Ishikawa (cell line): ENCODE data around the gene WFDC8.

Experiments used
- CEBPB ChIP-seq: IDR thresholded peaks from 2 replicates; pipeline ENCODE4 v1.6.1; 2012
- EGR1 ChIP-seq: IDR thresholded peaks from 2 replicates; pipeline ENCODE4 v1.6.1; 2012
- EP300 ChIP-seq: IDR thresholded peaks from 2 replicates; pipeline ENCODE4 v1.6.1; 2012; ENCODE audit warnings: borderline replicate concordance
- FOXM1 ChIP-seq: IDR thresholded peaks from 2 replicates; pipeline ENCODE4 v1.6.1; 2012; ENCODE audit warnings: low read depth, borderline replicate concordance
- NFIC ChIP-seq: IDR thresholded peaks from 2 replicates; pipeline ENCODE4 v1.6.1; 2012
- RAD21 ChIP-seq: IDR thresholded peaks from 2 replicates; pipeline ENCODE4 v1.6.1; 2012; ENCODE audit warnings: low read depth
- REST ChIP-seq: IDR thresholded peaks from 2 replicates; pipeline ENCODE4 v1.6.1; 2012; ENCODE audit warnings: low read depth, mild to moderate bottlenecking
- TAF1 ChIP-seq: IDR thresholded peaks from 2 replicates; pipeline ENCODE4 v1.6.1; 2012; ENCODE audit warnings: low read depth, mild to moderate bottlenecking
- TCF12 ChIP-seq: IDR thresholded peaks from 2 replicates; pipeline ENCODE4 v1.6.1; 2012; ENCODE audit warnings: low read depth
- YY1 ChIP-seq: IDR thresholded peaks from 2 replicates; pipeline ENCODE4 v1.6.1; 2012; ENCODE audit warnings: low read depth

- TF ChIP-seq CEBPB (no peak), REST (no peak), TAF1 (no peak), NFIC (no peak), RAD21 (no peak), YY1 (no peak), FOXM1 (no peak), EP300 (no peak), EGR1 (no peak), TCF12 (no peak)
Measured at GRCh38 chr20:45581702-45582101, 2.6 kb upstream of the WFDC8 start.
